AG04450 (cell line): Measurements from ENCODE around the gene CYFIP2. TPM values are rescaled to one million over a fixed set of nuclear protein-coding genes. Genes with fewer than 3 reads are reported as not detected.

Experiments
- CTCF ChIA-PET: fragments of 300-600, 350-600 bp; formaldehyde crosslinking; extraction: SDS; loops from one replicate; lab custom pipeline; 2022; ENCODE audit warnings: antibody characterized with exemption, inconsistent platforms; lab: Charles Lee
- POLR2A ChIA-PET: fragments of 350-600 bp; formaldehyde crosslinking; extraction: SDS; loops from one replicate; lab custom pipeline; 2021; ENCODE audit warnings: antibody characterized with exemption, inconsistent platforms; lab: Yijun Ruan, JAX
- DNase-seq: peaks from one replicate; pipeline ENCODE4 v3.0.0-alpha.2; 2011; ENCODE audit warnings: low read depth, low spot score
- H3K27ac ChIP-seq: one replicate; pipeline ENCODE4 v1.5.1; 2012; ENCODE audit warnings: low read depth, low read length, control low read depth
- H3K27me3 ChIP-seq: one replicate; pipeline ENCODE4 v1.6.0; 2012; ENCODE audit warnings: low read length; ENCODE audit not compliant: control insufficient read depth, insufficient read depth
- H3K4me3 ChIP-seq: 2 replicates; pipeline ENCODE4 v1.5.1; 2011; ENCODE audit warnings: mild to moderate bottlenecking, low read depth, low read length, control low read depth
- H3K9me3 ChIP-seq: 2 replicates; pipeline ENCODE4 v1.5.1; 2012; ENCODE audit warnings: low read length; ENCODE audit not compliant: control insufficient read depth, insufficient read depth
- polyA plus RNA-seq: library from polyadenylated mRNA; depleted of rRNA; stranded (reverse); fragments of >200 nt; gene quantifications from 2 replicates; pipeline ENCODE4 v1.2.3, GENCODE V29; 2011
- TF ChIP-seq, protein P1 (sequence below): IDR thresholded peaks from 2 replicates; pipeline ENCODE4 v1.5.1; 2011; ENCODE audit warnings: low read depth, low read length, control low read depth, inconsistent platforms

The CYFIP2 gene
- polyA plus RNA-seq, 1 experiment: 3.2 TPM

DNA sequence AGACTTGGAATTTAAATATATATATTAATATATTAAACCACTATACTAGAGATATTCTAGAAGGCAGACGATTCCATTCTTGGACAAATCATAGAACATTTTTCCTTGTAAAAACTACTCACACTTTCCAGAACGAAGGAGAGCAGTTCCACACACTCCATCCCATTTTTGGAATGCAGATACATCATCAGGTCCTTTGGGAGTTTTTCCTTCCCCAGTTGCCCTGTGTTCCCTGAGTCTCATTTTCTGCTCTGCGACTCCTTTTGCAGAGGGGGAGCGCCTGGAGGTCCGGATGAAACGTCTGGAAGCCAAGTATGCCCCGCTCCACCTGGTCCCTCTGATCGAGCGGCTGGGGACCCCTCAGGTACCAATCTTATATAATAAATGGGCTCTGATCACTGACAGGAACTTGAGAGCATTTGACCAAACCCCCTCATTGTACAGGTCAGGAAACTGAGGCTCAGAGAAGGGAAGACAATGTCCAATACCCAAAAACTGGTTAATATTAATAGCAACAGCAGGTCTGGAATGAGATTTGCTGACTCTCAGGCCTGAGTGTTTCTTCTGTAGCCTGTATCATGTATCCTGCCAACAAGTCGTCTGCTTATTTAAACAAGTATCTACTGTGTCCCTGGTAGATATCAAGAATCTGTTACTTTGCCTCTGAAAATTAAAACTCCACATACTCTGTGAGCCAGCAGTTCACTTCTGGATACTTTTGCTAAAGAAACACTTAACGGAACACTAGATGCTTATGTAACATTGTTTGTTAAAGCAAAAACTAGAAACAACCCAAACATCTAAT, 117.3 kb downstream of the CYFIP2 start:
- no peak overlapping the region for H3K4me3 ChIP-seq
- DNase-seq: no peak
- TF ChIP-seq, protein P1, sequence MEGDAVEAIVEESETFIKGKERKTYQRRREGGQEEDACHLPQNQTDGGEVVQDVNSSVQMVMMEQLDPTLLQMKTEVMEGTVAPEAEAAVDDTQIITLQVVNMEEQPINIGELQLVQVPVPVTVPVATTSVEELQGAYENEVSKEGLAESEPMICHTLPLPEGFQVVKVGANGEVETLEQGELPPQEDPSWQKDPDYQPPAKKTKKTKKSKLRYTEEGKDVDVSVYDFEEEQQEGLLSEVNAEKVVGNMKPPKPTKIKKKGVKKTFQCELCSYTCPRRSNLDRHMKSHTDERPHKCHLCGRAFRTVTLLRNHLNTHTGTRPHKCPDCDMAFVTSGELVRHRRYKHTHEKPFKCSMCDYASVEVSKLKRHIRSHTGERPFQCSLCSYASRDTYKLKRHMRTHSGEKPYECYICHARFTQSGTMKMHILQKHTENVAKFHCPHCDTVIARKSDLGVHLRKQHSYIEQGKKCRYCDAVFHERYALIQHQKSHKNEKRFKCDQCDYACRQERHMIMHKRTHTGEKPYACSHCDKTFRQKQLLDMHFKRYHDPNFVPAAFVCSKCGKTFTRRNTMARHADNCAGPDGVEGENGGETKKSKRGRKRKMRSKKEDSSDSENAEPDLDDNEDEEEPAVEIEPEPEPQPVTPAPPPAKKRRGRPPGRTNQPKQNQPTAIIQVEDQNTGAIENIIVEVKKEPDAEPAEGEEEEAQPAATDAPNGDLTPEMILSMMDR: no peak
- no peaks in the 10 kb centered on the region for H3K27me3 ChIP-seq
- H3K27ac ChIP-seq: peak overlapping the region; percentile 39
- H3K9me3 ChIP-seq: no peaks in the 10 kb centered on the region; the same call in 1 of the 2 replicates
- ChIA-PET POLR2A (no interaction called here), CTCF (interaction anchor here (0.6 to 1.5 kb wide), 4 partner anchors 12 to 611 kb away, joined by 3 to 4 read pairs (median 4); no protein-coding TSS in a partner anchor)

DNA sequence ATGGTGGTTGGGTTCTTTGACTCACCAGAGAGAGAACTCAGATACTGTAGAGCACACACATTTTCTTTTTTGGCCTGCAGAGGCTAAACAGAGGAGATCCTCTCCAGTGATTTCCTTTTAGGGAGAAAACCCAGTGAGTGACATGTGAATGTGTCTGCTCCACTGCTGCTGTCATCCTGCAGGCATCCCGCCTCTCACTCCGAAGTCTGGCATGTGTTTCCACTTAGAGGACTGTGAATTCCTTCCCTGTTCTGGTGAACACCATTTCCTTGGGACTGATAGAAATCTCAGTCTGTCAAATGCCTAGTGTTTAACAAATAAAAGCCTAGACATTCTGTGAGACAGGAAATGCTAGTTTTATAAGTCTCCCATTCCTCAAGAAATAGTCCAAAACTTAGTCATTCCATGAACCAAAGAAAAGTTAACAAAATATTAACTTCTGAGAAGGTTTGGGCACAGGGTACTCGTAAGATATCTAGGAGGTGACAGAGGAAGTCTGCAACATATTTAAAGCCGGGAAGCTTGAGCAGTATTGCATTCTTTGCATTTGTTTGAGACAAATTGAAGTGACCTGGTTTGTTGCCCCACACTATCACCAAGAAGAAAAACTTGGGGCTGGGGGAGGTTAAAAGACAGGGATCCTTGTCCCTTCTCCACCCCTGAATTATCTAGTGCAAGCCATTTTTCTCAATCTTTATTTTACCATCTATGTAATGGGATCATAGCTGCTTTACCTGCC, 119.2 kb downstream of the CYFIP2 start:
- ChIA-PET POLR2A (interaction anchor here (1.2 kb wide), 1 partner anchor 14 kb away, joined by 15 read pairs; no protein-coding TSS in a partner anchor), CTCF (interaction anchor here (0.7 to 1.6 kb wide), 6 partner anchors 18 to 333 kb away, joined by 3 to 6 read pairs (median 3); no protein-coding TSS in a partner anchor)

DNA sequence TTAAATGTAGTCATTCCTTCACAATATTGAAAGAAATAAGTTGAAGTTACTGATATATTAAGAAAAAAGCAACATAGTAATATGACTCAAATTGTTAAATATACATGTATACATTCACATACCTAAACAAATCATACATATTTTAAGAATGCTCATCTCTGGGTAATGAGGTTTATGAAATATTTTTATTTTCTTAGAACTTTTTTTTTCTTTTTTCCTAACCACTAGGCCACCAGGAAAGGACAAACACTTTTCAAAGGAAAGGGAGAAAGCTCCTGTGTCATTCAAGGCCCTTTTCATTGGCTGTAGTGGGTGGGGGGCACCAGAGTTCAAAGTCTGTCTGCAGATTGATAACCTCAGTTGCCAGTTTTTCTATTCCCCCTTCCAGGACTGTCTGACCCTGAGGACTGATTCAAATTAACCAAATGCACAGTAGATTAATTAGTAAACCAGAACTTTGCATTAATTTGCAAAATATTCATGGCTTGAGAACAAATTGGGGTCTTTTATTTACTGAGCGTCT, 121.2 kb downstream of the CYFIP2 start:
- H3K27me3 ChIP-seq: no peaks in the 10 kb centered on the region
- H3K27ac ChIP-seq: peak overlapping the region; percentile 86
- H3K9me3 ChIP-seq: no peaks in the 10 kb centered on the region; the same call in 1 of the 2 replicates
- no peak overlapping the region for H3K4me3 ChIP-seq
- POLR2A ChIA-PET: interaction anchor here (0.9 to 1.2 kb wide), 2 partner anchors 16 to 45 kb away, joined by 3 to 5 read pairs; no protein-coding TSS in a partner anchor
- CTCF ChIA-PET: interaction anchor here (1.0 to 4.3 kb wide), 6 partner anchors 16 to 356 kb away, joined by 4 to 20 read pairs (median 5); no protein-coding TSS in a partner anchor
- TF ChIP-seq, protein P1: no peak
- DNase-seq: no peak

More for the DNA sequence above, 119.2 kb downstream of the CYFIP2 start:
- H3K27ac ChIP-seq: peak overlapping the region; percentile 95
- peak; percentile 97 for DNase-seq
- no peaks in the 10 kb centered on the region; the same call in 1 of the 2 replicates for H3K9me3 ChIP-seq
- TF ChIP-seq, protein P1: no peak
- H3K4me3 ChIP-seq: no peak overlapping the region; the same call in 1 of the 2 replicates
- H3K27me3 ChIP-seq: no peaks in the 10 kb centered on the region

DNA sequence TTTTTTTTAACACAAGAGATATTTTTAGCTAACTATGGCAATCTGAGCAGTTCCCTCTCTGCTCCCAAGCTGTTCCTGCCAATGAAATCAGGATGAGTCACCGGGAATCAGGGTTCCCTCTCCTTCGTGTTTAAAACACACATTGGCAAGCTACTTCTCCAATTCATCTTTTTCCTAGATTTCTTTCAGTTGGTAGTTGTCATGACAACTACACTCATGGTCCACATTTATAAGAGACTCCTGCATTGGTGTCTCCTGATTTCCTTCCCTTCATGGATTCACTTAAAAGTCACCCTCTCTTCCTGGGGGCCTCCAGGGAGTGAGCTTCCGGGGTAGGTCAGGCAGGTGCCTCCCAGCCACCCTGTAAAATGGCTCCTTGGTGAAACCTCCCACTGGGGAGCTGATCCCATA, 121.8 kb downstream of the CYFIP2 start:
- Histone ChIP-seq H3K4me3 (no peak overlapping the region), H3K27ac (peak overlapping the region; percentile 86), H3K27me3 (no peaks in the 10 kb centered on the region), H3K9me3 (no peaks in the 10 kb centered on the region; the same call in 1 of the 2 replicates)
- TF ChIP-seq, protein P1: no peak
- ChIA-PET CTCF (interaction anchor here (0.7 to 4.3 kb wide), 9 partner anchors 16 to 355 kb away, joined by 3 to 20 read pairs (median 5); no protein-coding TSS in a partner anchor), POLR2A (interaction anchor here (0.6 to 1.2 kb wide), 4 partner anchors 17 to 161 kb away, joined by 3 to 5 read pairs (median 4); no protein-coding TSS in a partner anchor)
- peak; percentile 89 for DNase-seq
